A549 (cell line): ENCODE results near the gene SNRPE.

Experiments
- CTCF ChIP-seq: fragments of >200 bp; sonication (Bioruptor Twin); formaldehyde crosslinking; IDR thresholded peaks from 3 replicates; pipeline ENCODE4 v1.5.1; 2016
- POLR2A ChIP-seq: IDR thresholded peaks from 2 replicates; pipeline ENCODE4 v1.6.1; 2012; ENCODE audit warnings: mild to moderate bottlenecking, low read length
- POLR2AphosphoS2 ChIP-seq: conservative IDR thresholded peaks from 2 replicates; pipeline ENCODE4 v1.6.1; 2012; ENCODE audit warnings: low read length, improper control_type of control experiment, inconsistent platforms
- RCOR1 ChIP-seq: fragments of 150-350 bp; IDR thresholded peaks from 2 replicates; pipeline ENCODE4 v1.6.1; 2014; ENCODE audit warnings: antibody characterized with exemption, low read length, low read depth
- TF ChIP-seq, protein P1 (sequence below): fragments of 200-600 bp; sonication (generic); IDR thresholded peaks from 2 replicates; pipeline ENCODE4 v1.6.1; 2016; ENCODE audit warnings: antibody characterized with exemption, mild to moderate bottlenecking, moderate library complexity

DNA sequence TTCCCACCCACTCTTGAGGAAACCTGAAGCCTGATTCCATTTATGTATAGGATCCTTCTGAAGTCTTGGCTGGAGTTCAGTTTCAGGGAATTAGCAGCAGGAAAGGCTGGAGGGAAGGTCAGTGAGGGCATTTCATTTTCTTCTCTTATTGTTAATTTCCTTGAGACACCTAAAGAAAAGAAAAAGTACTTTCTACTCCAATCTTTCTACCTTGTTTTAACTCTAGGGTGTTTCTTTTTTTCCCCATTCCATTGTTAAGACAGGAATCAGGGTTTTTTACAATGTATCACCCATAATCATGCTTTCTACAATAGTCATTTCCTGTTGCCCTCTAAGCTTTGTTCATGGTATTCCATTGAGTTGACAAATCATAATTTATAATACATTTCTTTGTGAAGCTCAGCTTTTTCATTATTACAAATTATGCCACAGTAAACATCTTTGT, 27.4 kb downstream of the SNRPE start:
- TF ChIP-seq CTCF (no peak), POLR2A (no peak), POLR2AphosphoS2 (no peak), RCOR1 (no peak)
- TF ChIP-seq, protein P1, sequence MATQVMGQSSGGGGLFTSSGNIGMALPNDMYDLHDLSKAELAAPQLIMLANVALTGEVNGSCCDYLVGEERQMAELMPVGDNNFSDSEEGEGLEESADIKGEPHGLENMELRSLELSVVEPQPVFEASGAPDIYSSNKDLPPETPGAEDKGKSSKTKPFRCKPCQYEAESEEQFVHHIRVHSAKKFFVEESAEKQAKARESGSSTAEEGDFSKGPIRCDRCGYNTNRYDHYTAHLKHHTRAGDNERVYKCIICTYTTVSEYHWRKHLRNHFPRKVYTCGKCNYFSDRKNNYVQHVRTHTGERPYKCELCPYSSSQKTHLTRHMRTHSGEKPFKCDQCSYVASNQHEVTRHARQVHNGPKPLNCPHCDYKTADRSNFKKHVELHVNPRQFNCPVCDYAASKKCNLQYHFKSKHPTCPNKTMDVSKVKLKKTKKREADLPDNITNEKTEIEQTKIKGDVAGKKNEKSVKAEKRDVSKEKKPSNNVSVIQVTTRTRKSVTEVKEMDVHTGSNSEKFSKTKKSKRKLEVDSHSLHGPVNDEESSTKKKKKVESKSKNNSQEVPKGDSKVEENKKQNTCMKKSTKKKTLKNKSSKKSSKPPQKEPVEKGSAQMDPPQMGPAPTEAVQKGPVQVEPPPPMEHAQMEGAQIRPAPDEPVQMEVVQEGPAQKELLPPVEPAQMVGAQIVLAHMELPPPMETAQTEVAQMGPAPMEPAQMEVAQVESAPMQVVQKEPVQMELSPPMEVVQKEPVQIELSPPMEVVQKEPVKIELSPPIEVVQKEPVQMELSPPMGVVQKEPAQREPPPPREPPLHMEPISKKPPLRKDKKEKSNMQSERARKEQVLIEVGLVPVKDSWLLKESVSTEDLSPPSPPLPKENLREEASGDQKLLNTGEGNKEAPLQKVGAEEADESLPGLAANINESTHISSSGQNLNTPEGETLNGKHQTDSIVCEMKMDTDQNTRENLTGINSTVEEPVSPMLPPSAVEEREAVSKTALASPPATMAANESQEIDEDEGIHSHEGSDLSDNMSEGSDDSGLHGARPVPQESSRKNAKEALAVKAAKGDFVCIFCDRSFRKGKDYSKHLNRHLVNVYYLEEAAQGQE: no peak
